SK-N-MC (cell line): ENCODE data around the gene TMSB10.

Experiments
- DNase-seq: peaks from one replicate; pipeline ENCODE4 v3.0.0-alpha.2; 2011; ENCODE audit warnings: low read depth, low spot score
- H3K27ac ChIP-seq: fragments of 200-600 bp; sonication (generic); 2 replicates; pipeline ENCODE4 v1.5.1; 2016; ENCODE audit warnings: mixed run types
- H3K36me3 ChIP-seq: fragments of 200-600 bp; sonication (generic); 2 replicates; pipeline ENCODE4 v1.6.1; 2017; ENCODE audit warnings: antibody characterized with exemption, low read length, mixed read lengths; ENCODE audit not compliant: insufficient read depth
- H3K4me3 ChIP-seq: fragments of 200-600 bp; sonication (generic); 2 replicates; pipeline ENCODE4 v1.5.1; 2016
- H3K9ac ChIP-seq: fragments of 200-600 bp; sonication (generic); 2 replicates; pipeline ENCODE4 v1.8.0; 2017; ENCODE audit warnings: mixed run types, mixed read lengths; ENCODE audit not compliant: insufficient read length
- H3K9me3 ChIP-seq: fragments of 200-600 bp; sonication (generic); 2 replicates; pipeline ENCODE4 v1.6.1; 2017; ENCODE audit warnings: low read depth, mild to moderate bottlenecking, antibody characterized with exemption, low read length, moderate library complexity, mixed read lengths
- EZH2 ChIP-seq: fragments of 200-600 bp; sonication (generic); IDR thresholded peaks from one replicate; pipeline ENCODE4 v1.6.1; 2017; ENCODE audit warnings: antibody characterized with exemption
- FOXP2 ChIP-seq: optimal IDR thresholded peaks from 2 replicates; pipeline ENCODE3; 2011; ENCODE audit warnings: mild to moderate bottlenecking, moderate library complexity; ENCODE audit not compliant: insufficient read depth; ENCODE audit errors: extremely low read length, control extremely low read depth
- POLR2AphosphoS5 ChIP-seq: IDR thresholded peaks from 2 replicates; pipeline ENCODE4 v1.6.1; 2012; ENCODE audit warnings: mild to moderate bottlenecking, low read depth, low read length, borderline replicate concordance

TMSB10 gene

DNA sequence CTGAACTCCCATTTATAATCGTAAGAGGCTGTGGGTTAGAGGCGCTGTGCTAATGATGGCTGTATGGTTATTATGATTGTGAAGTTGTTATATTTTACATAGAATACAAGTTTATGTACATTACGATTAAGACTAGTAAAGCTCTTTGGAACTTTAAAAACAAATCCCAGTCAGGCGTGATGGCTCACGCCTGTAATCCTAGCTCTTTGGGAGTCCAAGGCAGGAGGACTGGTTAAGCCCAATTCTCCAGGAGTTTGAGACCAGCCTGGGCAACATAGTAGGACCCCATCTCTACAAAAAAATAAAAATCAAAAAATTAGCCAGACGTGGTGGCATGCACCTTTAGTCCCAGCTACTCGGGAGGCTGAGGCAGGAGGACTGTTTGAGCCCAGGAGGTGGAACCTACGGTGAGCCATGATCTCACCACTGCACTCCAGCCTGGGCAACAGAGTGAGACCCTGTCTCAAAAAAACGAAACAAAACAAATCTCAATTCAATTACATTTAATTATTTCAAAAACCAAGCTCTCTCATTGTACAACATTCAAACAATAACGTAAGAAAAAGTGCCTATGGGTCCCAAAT, 41.6 kb downstream of the TMSB10 start:
- H3K27ac ChIP-seq = no peak overlapping the region
- H3K9ac ChIP-seq = no peak overlapping the region
- H3K36me3 ChIP-seq = no peaks in the 10 kb centered on the region
- TF ChIP-seq POLR2AphosphoS5 (no peak), FOXP2 (no peak), EZH2 (no peak)
- H3K4me3 ChIP-seq = no peak overlapping the region
- no peak for DNase-seq
- no peaks in the 10 kb centered on the region for H3K9me3 ChIP-seq

DNA sequence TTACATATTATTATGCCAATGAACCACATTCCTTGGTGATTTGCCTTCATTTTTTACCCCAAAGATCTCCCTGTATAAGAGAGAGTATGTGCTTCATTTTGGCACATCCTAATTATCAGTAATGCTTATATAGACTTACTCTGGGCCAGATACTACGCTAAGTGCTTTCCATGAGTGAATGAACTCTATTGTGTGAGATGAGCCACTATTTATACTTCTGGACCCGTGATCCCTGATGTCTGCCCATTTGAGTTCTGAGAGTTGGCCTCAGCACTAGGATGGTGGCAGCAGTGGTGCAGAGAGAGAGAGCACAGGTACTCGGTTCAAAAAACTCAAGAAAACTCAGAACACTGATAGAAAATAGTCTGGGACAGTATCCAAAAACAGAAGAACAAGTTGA, 48.1 kb downstream of the TMSB10 start:
- Histone ChIP-seq H3K4me3 (no peak overlapping the region), H3K9me3 (no peaks in the 10 kb centered on the region), H3K9ac (no peak overlapping the region), H3K36me3 (no peaks in the 10 kb centered on the region), H3K27ac (no peak overlapping the region)
- no peak for DNase-seq
- no peak for TF ChIP-seq EZH2
- no peak for TF ChIP-seq FOXP2
- no peak for TF ChIP-seq POLR2AphosphoS5

DNA sequence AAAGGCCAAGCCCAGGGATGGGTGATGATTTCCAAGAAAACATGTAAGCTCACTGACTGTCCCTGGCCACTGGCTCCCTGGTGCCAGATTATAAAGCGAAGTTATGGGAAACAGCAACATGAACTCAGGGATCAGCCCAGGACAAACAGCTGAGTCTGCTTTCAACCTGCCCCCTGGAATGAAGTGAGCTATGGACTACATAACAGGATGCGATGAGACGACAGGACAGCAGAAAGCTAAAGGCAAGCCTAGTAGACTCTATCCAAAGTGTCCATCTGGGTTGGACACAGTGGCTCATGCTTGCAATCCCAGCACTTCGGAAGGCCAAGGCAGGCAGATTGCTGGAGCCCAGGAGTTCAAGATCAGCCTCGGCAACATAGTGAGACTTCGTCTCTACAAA, 48.9 kb downstream of the TMSB10 start:
- Histone ChIP-seq H3K9ac (no peak overlapping the region), H3K9me3 (no peaks in the 10 kb centered on the region), H3K4me3 (no peak overlapping the region), H3K36me3 (no peaks in the 10 kb centered on the region), H3K27ac (no peak overlapping the region)
- TF ChIP-seq EZH2 (no peak), POLR2AphosphoS5 (no peak), FOXP2 (no peak)
- no peak for DNase-seq
